K562 (cell line): Measurements from ENCODE around the gene OBSCN. TPM values are rescaled to one million over a fixed set of nuclear protein-coding genes. Genes with fewer than 3 reads are reported as not detected.

Experiments
- ARID1B ChIP-seq: fragments of 450-650 bp; IDR thresholded peaks from 2 replicates; pipeline ENCODE4 v1.6.1; 2016; ENCODE audit warnings: antibody characterized with exemption, mild to moderate bottlenecking, inconsistent platforms
- HNRNPLL ChIP-seq: fragments of 200-400 bp; formaldehyde crosslinking; IDR thresholded peaks from 2 replicates; pipeline ENCODE4 v1.6.1; 2017; ENCODE audit warnings: low read length, low read depth, mild to moderate bottlenecking; ENCODE audit not compliant: poor library complexity, severe bottlenecking
- PHF20 ChIP-seq: fragments of 450-650 bp; IDR thresholded peaks from 2 replicates; pipeline ENCODE4 v1.6.1; 2018; ENCODE audit not compliant: partially characterized antibody
- REST ChIP-seq, 2 experiments: fragments of 450-650 bp; formaldehyde crosslinking in 1 of 2; IDR thresholded peaks; 2 replicates each; pipeline versions ENCODE4 v1.4.0 to v1.6.1; 2014 to 2020; ENCODE audit warnings: mild to moderate bottlenecking in 2 of 2, borderline replicate concordance in 1 of 2, low read depth in 1 of 2
- UBTF ChIP-seq, 2 experiments: IDR thresholded peaks; 2 replicates each; pipeline ENCODE4 v1.6.1; 2012; ENCODE audit warnings: improper control_type of control experiment in 2 of 2, low read depth in 2 of 2, low read length in 2 of 2, borderline replicate concordance in 1 of 2
- ZNF217 ChIP-seq: sonication (generic); formaldehyde crosslinking; IDR thresholded peaks from 2 replicates; pipeline ENCODE4 v1.8.0; 2022; ENCODE audit warnings: mild to moderate bottlenecking, missing genetic modification reagents
- polyA plus RNA-seq, 8 experiments: library from polyadenylated mRNA; depleted of rRNA in 4 of 8; stranded (reverse) in 5 of 8; unstranded in 3 of 8; fragments of >200 nt; fragmentation: Nextera tagmentation in 2 of 8; fragmentation: Illumina TruSeq in 1 of 8; extraction: Ambion mirVana in 2 of 8; extraction: Trizol in 1 of 8; gene quantifications; 2 replicates each; pipeline versions ENCODE4 v1.2.1 to v1.2.3, GENCODE V29; 2011 to 2014; ENCODE audit warnings: inconsistent platforms in 1 of 8, missing spikeins in 1 of 8
- total RNA-seq, 7 experiments: library from RNA; depleted of rRNA in 6 of 7; stranded (reverse); fragments of >200 nt in 6 of 7; fragmentation: Illumina TruSeq in 2 of 7; extraction: Trizol in 2 of 7; gene quantifications; 2 replicates each; pipeline versions ENCODE4 v1.2.1 to v1.2.3, GENCODE V29; 2011 to 2021; ENCODE audit warnings: low replicate concordance in 1 of 7

Gene OBSCN
- total and polyA plus RNA-seq, 9 of the 15 experiments (the other 6 are each of a cell fraction or from before 2014, with no cell fraction given) = 0.18 to 19.7 (median 3.6) TPM

GRCh38 chr1:228212415-228212965, 4.6 kb downstream of the OBSCN start (continued):
- TF ChIP-seq REST (IDR thresholded peaks at IDR 0.05; ENCODE audit: borderline replicate concordance) (no peak), REST (CRISPR knock-in tag; IDR thresholded peaks at IDR 0.05; ENCODE audit: low read depth) (no peak), PHF20 (no peak), ZNF217 (CRISPR knock-in tag) (no peak), HNRNPLL (no peak), ARID1B (no peak), UBTF (IDR thresholded peaks at IDR 0.05; ENCODE audit: borderline replicate concordance in 1 of 2, low read depth in 2 of 2, low read length in 2 of 2) (no peak)
